A549 (cell line): ENCODE results near the gene DSCAML1. TPM values are rescaled to one million over a fixed set of nuclear protein-coding genes. Genes with fewer than 3 reads are reported as not detected.

Experiments used
- ATAC-seq, 2 experiments: fragments of 200-7000 bp in 1 of 2; fragments of >200 bp in 1 of 2; cut with Nextera tagmentation in 1 of 2; cut with Tn5 transposase in 1 of 2; 3 replicates each; pipeline versions ENCODE4 v1.8.0 to v1.9.1; 2018 to 2020; ENCODE audit warnings: mild to moderate bottlenecking in 1 of 2, moderate library complexity in 1 of 2
- CTCF ChIA-PET: fragments of 300-600 bp; sonication (Branson Sonifier 250); formaldehyde crosslinking; extraction: SDS; loops from one replicate; lab custom pipeline; 2021; ENCODE audit warnings: antibody characterized with exemption, inconsistent platforms; lab: Yijun Ruan, JAX
- POLR2A ChIA-PET: fragments of 350-600 bp; formaldehyde crosslinking; extraction: SDS; loops from one replicate; lab custom pipeline; 2021; ENCODE audit warnings: antibody characterized with exemption, inconsistent platforms; lab: Yijun Ruan, JAX
- DNase-seq, 2 experiments: peaks; one replicate each; pipeline versions ENCODE4 v3.0.0 to v3.0.0-alpha.2; 2011 to 2016; ENCODE audit warnings: low read depth in 1 of 2, low spot score in 1 of 2
- FAIRE-seq: peaks from 2 replicates; lab custom pipeline; 2011; peaks lifted over from hg19 to GRCh38; lab: Jason Lieb, UNC
- H3K27ac ChIP-seq, 2 experiments: fragments of >200 bp; sonication (Bioruptor Twin); formaldehyde crosslinking; 3 replicates each; pipeline ENCODE4 v1.5.1; 2016 to 2017
- H3K4me1 ChIP-seq: fragments of >200 bp; sonication (Bioruptor Twin); formaldehyde crosslinking; 3 replicates; pipeline ENCODE4 v1.6.1; 2016
- H3K4me2 ChIP-seq: fragments of >200 bp; sonication (Bioruptor Twin); formaldehyde crosslinking; 3 replicates; pipeline ENCODE4 v1.6.1; 2016
- H3K4me3 ChIP-seq: fragments of >200 bp; sonication (Bioruptor Twin); formaldehyde crosslinking; 3 replicates; pipeline ENCODE4 v1.5.1; 2016
- H3K9me3 ChIP-seq: fragments of >200 bp; sonication (Bioruptor Twin); formaldehyde crosslinking; 3 replicates; pipeline ENCODE4 v1.6.1; 2016
- CBX2 ChIP-seq: fragments of 200-600 bp; sonication (generic); IDR thresholded peaks from 2 replicates; pipeline ENCODE4 v1.6.1; 2016; ENCODE audit warnings: low read depth, mild to moderate bottlenecking, borderline replicate concordance
- CBX8 ChIP-seq: fragments of 200-600 bp; sonication (generic); IDR thresholded peaks from 2 replicates; pipeline ENCODE4 v1.6.1; 2016
- CEBPB ChIP-seq, 2 experiments: fragments of >200 bp in 1 of 2; sonication (Bioruptor Twin) in 1 of 2; formaldehyde crosslinking in 1 of 2; IDR thresholded peaks; 2 replicates each; pipeline ENCODE4 v1.6.1; 2012 to 2016
- CHD2 ChIP-seq: fragments of 150-350 bp; IDR thresholded peaks from 2 replicates; pipeline ENCODE4 v1.6.1; 2014; ENCODE audit warnings: low read length; ENCODE audit not compliant: partially characterized antibody
- CHD4 ChIP-seq: fragments of 200-600 bp; sonication (generic); IDR thresholded peaks from 2 replicates; pipeline ENCODE4 v1.6.1; 2016; ENCODE audit warnings: antibody characterized with exemption, mild to moderate bottlenecking, borderline replicate concordance
- CTCF ChIP-seq: fragments of >200 bp; sonication (Bioruptor Twin); formaldehyde crosslinking; IDR thresholded peaks from 3 replicates; pipeline ENCODE4 v1.5.1; 2016
- E2F6 ChIP-seq: IDR thresholded peaks from 2 replicates; pipeline ENCODE4 v1.6.1; 2012; ENCODE audit warnings: low read depth, borderline replicate concordance
- EHMT2 ChIP-seq: fragments of 200-600 bp; sonication (generic); IDR thresholded peaks from 2 replicates; pipeline ENCODE4 v1.6.1; 2016; ENCODE audit warnings: antibody characterized with exemption, low read depth, mild to moderate bottlenecking, moderate library complexity
- FOSB ChIP-seq: fragments of 250-450 bp; sonication (Bioruptor Pico); IDR thresholded peaks from 2 replicates; pipeline ENCODE4 v1.5.0; 2020; ENCODE audit warnings: mild to moderate bottlenecking, moderate library complexity
- HOXA7 ChIP-seq: fragments of 250-450 bp; sonication (Bioruptor Pico); IDR thresholded peaks from 2 replicates; pipeline ENCODE4 v1.5.0; 2020; ENCODE audit warnings: mild to moderate bottlenecking, moderate library complexity
- KDM1A ChIP-seq: fragments of 200-600 bp; sonication (generic); IDR thresholded peaks from 2 replicates; pipeline ENCODE4 v1.6.1; 2016; ENCODE audit warnings: low read depth, mild to moderate bottlenecking
- MAFK ChIP-seq: fragments of 450-650 bp; IDR thresholded peaks from 2 replicates; pipeline ENCODE4 v1.6.1; 2014; ENCODE audit not compliant: partially characterized antibody
- MYC ChIP-seq: IDR thresholded peaks from 2 replicates; pipeline ENCODE4 v1.6.1; 2012; ENCODE audit warnings: mild to moderate bottlenecking, inconsistent platforms, low read length, improper control_type of control experiment, borderline replicate concordance
- NFE2L2 ChIP-seq: fragments of 150-350 bp; conservative IDR thresholded peaks from 2 replicates; pipeline ENCODE4 v1.6.1; 2014; ENCODE audit warnings: low read length
- NR3C1 ChIP-seq: fragments of >200 bp; sonication (Bioruptor Twin); formaldehyde crosslinking; IDR thresholded peaks from 3 replicates; pipeline ENCODE4 v1.6.1; 2017
- RARB ChIP-seq: fragments of 250-450 bp; sonication (Bioruptor Pico); IDR thresholded peaks from 2 replicates; pipeline ENCODE4 v1.8.0; 2021; ENCODE audit warnings: mild to moderate bottlenecking, moderate library complexity
- RFX5 ChIP-seq: fragments of 450-650 bp; IDR thresholded peaks from 2 replicates; pipeline ENCODE4 v1.7.1; 2014; ENCODE audit warnings: antibody characterized with exemption, mild to moderate bottlenecking, moderate library complexity
- SMC3 ChIP-seq: fragments of >200 bp; sonication (Bioruptor Twin); formaldehyde crosslinking; IDR thresholded peaks from 3 replicates; pipeline ENCODE4 v1.6.1; 2018; ENCODE audit warnings: inconsistent platforms
- SREBF2 ChIP-seq: fragments of 450-650 bp; IDR thresholded peaks from 2 replicates; pipeline ENCODE4 v1.6.1; 2014; ENCODE audit warnings: mild to moderate bottlenecking, moderate library complexity
- USF2 ChIP-seq: fragments of 450-650 bp; IDR thresholded peaks from 2 replicates; pipeline ENCODE4 v1.6.1; 2014; ENCODE audit warnings: antibody characterized with exemption
- ZC3H11A ChIP-seq: fragments of 450-650 bp; IDR thresholded peaks from 2 replicates; pipeline ENCODE4 v1.6.1; 2014; ENCODE audit warnings: antibody characterized with exemption, mild to moderate bottlenecking
- ZNF302 ChIP-seq: fragments of 250-450 bp; sonication (Bioruptor Pico); IDR thresholded peaks from 2 replicates; pipeline ENCODE4 v1.9.0; 2021; ENCODE audit warnings: inconsistent platforms, mild to moderate bottlenecking, moderate library complexity
- WGBS: methylation state at CpG from one replicate; pipeline ENCODE4 v1.1.6; 2017; ENCODE audit errors: missing lambda C conversion rate; 5-methylcytosine and 5-hydroxymethylcytosine counted together
- polyA plus RNA-seq, 4 experiments: library from polyadenylated mRNA; depleted of rRNA in 3 of 4; stranded (reverse); fragments of >200 nt; fragmentation: RNase III in 1 of 4; extraction: RNeasy Plus Mini Kit Qiagen cat#74134 plus additional on column Dnase treatment in 1 of 4; gene quantifications; 2 replicates in 3 of 4; 3 replicates in 1 of 4; pipeline ENCODE4 v1.2.3, GENCODE V29; 2011 to 2017

The DSCAML1 gene
- polyA plus RNA-seq, 2 of the 4 experiments (the other 2 are of a cell fraction) = 0.12 to 0.31 TPM

GRCh38 chr11:117654281-117655255, 142.4 kb downstream of the DSCAML1 start:
- no peaks in the 10 kb centered on the region for H3K9me3 ChIP-seq
- ATAC-seq (no peak), FAIRE-seq (no peak), DNase-seq (no peak)
- no peak overlapping the region for H3K27ac ChIP-seq
- 89% methylated on average over 20 of the region's 21 CpGs for WGBS
- ChIA-PET POLR2A (no interaction called here), CTCF (interaction anchor here (1.0 kb wide), 1 partner anchor 100 kb away, joined by 3 read pairs; no protein-coding TSS in a partner anchor)
- TF ChIP-seq SREBF2 (no peak), KDM1A (no peak), CHD4 (no peak), RFX5 (no peak), SMC3 (no peak)
- no peak overlapping the region for H3K4me3 ChIP-seq
- peaks cover 7% of the 10 kb centered on the region; the same call in 1 of the 3 replicates for H3K4me1 ChIP-seq
- H3K4me2 ChIP-seq = no peak overlapping the region

GRCh38 chr11:117652521-117652920, 144.5 kb downstream of the DSCAML1 start:
- POLR2A ChIA-PET = no interaction called here

More at GRCh38 chr11:117652521-117652920, 144.5 kb downstream of the DSCAML1 start:
- ATAC-seq (no peak), DNase-seq (no peak), FAIRE-seq (no peak)
- 86% methylated on average over 4 of the region's 4 CpGs for WGBS
- TF ChIP-seq NFE2L2 (no peak), ZNF302 (CRISPR knock-in tag) (no peak), FOSB (no peak), E2F6 (no peak), USF2 (no peak), MYC (no peak), CHD2 (no peak), RARB (CRISPR knock-in tag) (no peak), MAFK (no peak), SREBF2 (no peak), CBX8 (no peak), CEBPB (IDR thresholded peaks at IDR 0.05) (no peak), CBX2 (no peak), NR3C1 (no peak), RFX5 (no peak), CTCF (no peak), ZC3H11A (no peak), HOXA7 (CRISPR knock-in tag) (no peak), EHMT2 (no peak)
- Histone ChIP-seq H3K4me1 (no peaks in the 10 kb centered on the region), H3K9me3 (no peaks in the 10 kb centered on the region), H3K27ac (no peak overlapping the region), H3K4me2 (no peak overlapping the region), H3K4me3 (no peak overlapping the region)
- CTCF ChIA-PET = no interaction called here
